GM12874 (cell line): ENCODE results near the gene ABHD1.

Experiments
- TF ChIP-seq, protein P1 (sequence below): IDR thresholded peaks from 2 replicates; pipeline ENCODE4 v1.5.1; 2011; ENCODE audit warnings: low read depth, mild to moderate bottlenecking, control low read depth, low read length, moderate library complexity; ENCODE audit not compliant: insufficient read depth

The ABHD1 gene

DNA sequence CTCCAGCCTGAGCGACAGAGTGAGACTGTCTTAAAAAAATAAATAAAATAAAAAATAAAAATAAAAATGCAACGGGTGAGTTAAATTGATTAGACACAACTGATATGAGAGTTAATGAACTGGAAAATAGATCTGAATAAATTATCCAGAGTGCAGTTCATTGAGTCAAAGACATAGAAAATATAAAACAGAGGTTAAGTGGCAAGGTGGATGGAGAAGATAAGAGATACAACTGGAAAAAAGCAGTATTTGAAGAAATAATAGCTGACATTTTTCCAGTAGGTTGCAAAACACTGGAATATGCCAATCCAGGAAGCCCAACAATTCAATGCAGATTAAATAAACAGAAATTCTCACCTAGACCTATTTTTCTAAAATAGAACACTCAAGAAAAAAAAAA, 15.4 kb upstream of the ABHD1 start:
- TF ChIP-seq, protein P1, sequence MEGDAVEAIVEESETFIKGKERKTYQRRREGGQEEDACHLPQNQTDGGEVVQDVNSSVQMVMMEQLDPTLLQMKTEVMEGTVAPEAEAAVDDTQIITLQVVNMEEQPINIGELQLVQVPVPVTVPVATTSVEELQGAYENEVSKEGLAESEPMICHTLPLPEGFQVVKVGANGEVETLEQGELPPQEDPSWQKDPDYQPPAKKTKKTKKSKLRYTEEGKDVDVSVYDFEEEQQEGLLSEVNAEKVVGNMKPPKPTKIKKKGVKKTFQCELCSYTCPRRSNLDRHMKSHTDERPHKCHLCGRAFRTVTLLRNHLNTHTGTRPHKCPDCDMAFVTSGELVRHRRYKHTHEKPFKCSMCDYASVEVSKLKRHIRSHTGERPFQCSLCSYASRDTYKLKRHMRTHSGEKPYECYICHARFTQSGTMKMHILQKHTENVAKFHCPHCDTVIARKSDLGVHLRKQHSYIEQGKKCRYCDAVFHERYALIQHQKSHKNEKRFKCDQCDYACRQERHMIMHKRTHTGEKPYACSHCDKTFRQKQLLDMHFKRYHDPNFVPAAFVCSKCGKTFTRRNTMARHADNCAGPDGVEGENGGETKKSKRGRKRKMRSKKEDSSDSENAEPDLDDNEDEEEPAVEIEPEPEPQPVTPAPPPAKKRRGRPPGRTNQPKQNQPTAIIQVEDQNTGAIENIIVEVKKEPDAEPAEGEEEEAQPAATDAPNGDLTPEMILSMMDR: no peak

DNA sequence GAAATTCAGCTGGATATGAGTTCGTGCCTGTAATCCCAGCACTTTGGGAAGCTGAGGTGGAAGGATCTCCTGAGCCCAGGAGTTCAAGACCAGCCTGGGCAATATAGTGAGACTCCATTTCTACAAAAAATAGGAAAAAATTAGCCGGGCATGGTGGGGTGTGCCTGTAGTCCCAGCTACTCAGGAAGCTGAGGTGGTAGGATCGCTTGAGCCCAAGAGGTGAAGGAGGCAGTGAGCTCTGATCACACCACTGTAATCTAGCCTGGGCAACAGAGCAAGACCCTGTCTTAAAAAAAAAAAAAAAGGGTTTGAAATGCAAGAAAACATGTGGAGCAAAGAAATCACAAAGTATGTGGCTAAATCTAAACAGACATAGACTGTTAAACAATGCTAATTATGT, 14.5 kb upstream of the ABHD1 start:
- TF ChIP-seq, protein P1: no peak

DNA sequence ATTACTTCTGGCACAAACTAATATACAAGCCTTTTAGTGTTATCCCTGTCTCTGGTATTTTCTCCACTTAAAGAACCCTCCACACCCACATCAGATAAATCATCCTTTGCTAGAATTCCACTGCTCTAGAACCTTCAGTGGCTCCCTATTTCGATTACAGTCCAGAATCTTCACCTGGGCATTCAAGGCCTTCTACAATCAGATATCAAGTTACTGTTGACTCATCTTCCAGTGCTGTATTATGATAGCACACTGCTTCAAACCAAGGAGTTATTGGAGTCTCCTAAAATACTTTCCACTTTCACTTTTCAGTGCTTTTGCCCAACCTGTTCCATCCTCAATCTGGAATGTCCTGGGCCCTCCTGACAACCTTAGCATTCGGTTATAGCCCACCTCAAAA, 8.1 kb upstream of the ABHD1 start:
- TF ChIP-seq, protein P1: no peak

DNA sequence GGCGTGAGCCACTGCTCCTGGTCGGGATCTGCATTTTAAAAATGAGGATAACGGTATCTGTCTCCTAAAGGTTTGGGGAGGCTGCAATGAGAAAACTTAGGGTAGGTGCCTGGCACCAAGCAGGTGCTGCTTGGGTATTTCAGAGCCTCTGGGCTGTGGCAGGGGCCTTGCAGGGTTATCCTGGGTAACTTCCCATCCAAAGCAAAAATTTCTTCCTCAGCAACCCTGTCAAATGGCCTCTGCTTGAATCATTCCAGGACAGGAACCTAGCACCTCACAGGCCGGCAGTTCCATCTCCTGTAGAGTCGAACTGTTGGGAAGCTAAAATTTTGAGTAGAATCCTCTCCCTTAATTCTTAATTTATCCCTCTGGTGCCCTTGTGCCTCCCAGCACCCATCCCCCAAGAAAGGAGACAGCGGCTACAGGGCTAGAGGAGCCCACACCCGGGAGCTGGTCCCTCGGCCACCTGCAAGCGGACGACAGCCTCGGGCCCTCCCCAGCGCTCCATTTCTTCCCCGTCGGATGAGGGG, 5.6 kb upstream of the ABHD1 start:
- TF ChIP-seq, protein P1: no peak

DNA sequence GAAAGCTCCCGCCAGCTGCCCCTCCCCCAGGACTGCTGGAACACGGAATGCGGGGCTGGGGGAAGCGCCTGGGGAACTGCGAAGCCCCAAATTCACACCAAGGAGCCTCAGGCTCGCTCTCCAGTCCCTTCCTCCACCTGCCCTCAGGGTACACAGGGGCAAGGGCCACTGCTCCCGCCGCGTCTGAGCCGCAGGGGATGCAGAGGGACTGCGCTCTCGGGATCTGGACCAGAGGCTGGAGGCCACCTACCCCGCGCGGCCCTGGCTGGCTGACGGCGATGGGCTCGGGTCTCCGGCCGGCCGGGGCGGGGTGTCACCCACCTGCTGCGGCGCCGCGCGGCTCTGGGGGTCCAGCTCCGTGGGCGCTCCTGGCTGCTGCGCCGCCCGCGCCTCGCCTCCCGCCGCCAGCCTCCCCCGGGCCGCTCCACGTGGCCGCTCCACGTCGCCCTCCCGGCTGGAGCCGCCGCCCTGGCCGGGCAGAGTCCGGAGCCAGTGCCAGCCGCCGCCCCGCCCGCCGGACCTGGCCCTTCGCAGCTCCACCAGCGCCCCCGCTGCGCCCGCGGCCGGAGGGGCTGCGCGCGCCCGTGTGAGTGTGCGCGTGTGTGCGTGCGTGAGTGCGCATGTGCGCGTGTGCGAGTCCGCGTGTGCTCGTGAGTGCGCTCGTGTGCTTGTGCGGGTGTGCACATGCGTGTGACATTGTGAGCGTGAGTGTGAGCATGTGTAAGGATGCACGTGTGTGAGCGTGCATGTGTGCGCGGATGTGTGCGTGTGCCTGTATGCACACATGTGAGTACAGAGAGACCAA, 4.9 kb upstream of the ABHD1 start, which contains the start of gene CGREF1:
Gene CGREF1 (minus strand): TSS at position 604 of the 805 bp plus-strand sequence. CDS start 14,762 bp downstream, outside the sequence.
- TF ChIP-seq, protein P1: no peak

DNA sequence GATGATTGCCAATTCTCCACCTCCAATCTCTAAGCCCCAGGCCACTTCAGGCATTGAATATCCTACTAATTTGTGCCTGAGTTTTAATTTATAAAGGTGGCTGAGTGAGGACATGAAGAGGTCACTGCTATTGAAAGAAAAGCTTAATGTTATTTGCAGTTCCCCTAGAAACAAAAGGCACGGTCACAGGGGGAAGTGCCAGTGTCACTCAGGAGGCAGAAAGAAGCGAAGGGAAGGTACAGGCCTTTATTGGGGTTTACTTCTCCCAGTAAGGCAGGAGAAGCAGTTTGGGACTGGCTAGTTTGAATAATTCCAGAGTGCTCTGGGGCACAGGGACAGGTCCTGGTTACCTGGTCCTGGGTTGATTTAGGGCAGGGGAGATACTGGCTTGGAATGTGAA, 1.7 kb upstream of the ABHD1 start:
- TF ChIP-seq, protein P1: no peak

DNA sequence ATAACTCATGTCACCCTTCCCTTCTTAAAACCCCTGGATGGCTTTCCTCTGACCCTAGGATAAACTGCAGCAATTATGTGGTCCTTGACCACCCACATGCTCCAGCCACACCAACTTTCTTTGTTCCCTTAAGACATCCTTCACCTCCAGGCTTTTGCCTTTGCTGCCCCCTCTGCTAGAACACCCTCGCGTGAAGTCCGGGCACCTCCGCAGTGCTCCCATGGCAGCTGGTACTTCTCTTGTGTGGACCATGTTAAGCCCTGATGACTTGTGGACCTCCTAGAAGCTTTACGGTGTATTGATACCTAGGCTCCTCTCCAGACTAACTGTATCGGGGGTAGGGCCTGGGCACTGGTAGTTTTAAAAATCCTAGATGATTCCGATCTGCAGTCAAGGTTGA, 824 bp upstream of the ABHD1 start:
- TF ChIP-seq, protein P1: no peak
